Stimulated activated CD4-positive, alpha-beta T cell treated with anti-CD3 and anti-CD28 coated beads, Interleukin-1b, Interleukin-23, amount 100 ng/mL, for 4 hours (primary cell): ENCODE data around the gene CEACAM5.
"Not testable (repeated sequence)": the region's sequence is repeated elsewhere in the genome, so short reads cannot be mapped to it uniquely, and the experiment has no call there.

Experiments
- DNase-seq, 2 donors: peaks; one replicate each; pipeline ENCODE4 v3.0.0-alpha.2; 2020; ENCODE audit warnings: low read depth in 2 of 2

The CEACAM5 gene

DNA sequence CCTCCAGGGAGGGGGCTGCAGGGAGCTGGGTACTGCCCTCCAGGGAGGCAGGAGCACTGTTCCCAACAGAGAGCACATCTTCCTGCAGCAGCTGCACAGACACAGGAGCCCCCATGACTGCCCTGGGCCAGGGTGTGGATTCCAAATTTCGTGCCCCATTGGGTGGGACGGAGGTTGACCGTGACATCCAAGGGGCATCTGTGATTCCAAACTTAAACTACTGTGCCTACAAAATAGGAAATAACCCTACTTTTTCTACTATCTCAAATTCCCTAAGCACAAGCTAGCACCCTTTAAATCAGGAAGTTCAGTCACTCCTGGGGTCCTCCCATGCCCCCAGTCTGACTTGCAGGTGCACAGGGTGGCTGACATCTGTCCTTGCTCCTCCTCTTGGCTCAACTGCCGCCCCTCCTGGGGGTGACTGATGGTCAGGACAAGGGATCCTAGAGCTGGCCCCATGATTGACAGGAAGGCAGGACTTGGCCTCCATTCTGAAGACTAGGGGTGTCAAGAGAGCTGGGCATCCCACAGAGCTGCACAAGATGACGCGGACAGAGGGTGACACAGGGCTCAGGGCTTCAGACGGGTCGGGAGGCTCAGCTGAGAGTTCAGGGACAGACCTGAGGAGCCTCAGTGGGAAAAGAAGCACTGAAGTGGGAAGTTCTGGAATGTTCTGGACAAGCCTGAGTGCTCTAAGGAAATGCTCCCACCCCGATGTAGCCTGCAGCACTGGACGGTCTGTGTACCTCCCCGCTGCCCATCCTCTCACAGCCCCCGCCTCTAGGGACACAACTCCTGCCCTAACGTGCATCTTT, 7.8 kb upstream of the CEACAM5 start:
- DNase-seq: no peak

- no peak for DNase-seq
These were observed 6.9 kb upstream of the CEACAM5 start for GRCh38 chr19:41701401-41702075.

- DNase-seq: no peak
These were observed 6.2 kb upstream of the CEACAM5 start for GRCh38 chr19:41702171-41702651.

GRCh38 chr19:41703602-41704293, 4.7 kb upstream of the CEACAM5 start:
- no peak for DNase-seq

GRCh38 chr19:41705393-41706174, 2.8 kb upstream of the CEACAM5 start:
- DNase-seq: peak in 1 of 2 donors; percentile 25

GRCh38 chr19:41706741-41707501, 1.5 kb upstream of the CEACAM5 start:
- peak; percentile 52 to 62 for DNase-seq

GRCh38 chr19:41707502-41707812, 969 bp upstream of the CEACAM5 start:
- DNase-seq: no peak

DNA sequence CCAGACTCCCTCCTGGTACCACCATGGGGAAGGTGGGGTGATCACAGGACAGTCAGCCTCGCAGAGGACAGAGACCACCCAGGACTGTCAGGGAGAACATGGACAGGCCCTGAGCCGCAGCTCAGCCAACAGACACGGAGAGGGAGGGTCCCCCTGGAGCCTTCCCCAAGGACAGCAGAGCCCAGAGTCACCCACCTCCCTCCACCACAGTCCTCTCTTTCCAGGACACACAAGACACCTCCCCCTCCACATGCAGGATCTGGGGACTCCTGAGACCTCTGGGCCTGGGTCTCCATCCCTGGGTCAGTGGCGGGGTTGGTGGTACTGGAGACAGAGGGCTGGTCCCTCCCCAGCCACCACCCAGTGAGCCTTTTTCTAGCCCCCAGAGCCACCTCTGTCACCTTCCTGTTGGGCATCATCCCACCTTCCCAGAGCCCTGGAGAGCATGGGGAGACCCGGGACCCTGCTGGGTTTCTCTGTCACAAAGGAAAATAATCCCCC, 505 bp upstream of the CEACAM5 start:
- no peak for DNase-seq

- not testable (repeated sequence) for DNase-seq
These were observed 1.1 kb downstream of the CEACAM5 start for GRCh38 chr19:41709516-41709915.

GRCh38 chr19:41709951-41710645, 1.7 kb downstream of the CEACAM5 start:
- no peak for DNase-seq

GRCh38 chr19:41711376-41712261, 3.2 kb downstream of the CEACAM5 start:
- DNase-seq: no peak

- no peak for DNase-seq
These were observed 6.2 kb downstream of the CEACAM5 start for GRCh38 chr19:41714598-41714997.

DNA sequence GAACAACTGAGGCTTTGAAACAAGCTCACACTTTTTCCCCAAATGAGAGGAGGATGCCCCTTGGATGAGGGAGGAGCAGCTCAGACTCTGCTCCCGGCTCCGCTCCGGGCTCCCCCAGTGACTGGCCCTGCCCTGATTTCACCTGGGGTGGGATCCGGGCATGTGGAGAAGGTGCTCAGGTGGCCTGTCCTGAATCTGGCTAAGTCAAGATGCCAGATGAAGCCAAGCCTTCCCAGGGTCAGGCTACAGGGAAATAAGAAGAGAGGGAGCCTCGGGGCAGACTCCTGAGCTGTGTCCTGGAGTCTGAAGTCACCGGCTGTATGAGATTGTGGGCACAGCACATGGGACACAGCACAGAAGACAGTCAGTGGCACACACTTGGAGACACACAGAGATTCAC, 10.3 kb downstream of the CEACAM5 start:
- DNase-seq: no peak

- no peak for DNase-seq
These were observed 11.7 kb downstream of the CEACAM5 start for GRCh38 chr19:41720103-41720502.

GRCh38 chr19:41726493-41726892, 18.1 kb downstream of the CEACAM5 start:
- no peak for DNase-seq

- no peak for DNase-seq
These were observed 25.7 kb downstream of the CEACAM5 start for GRCh38 chr19:41734156-41734555.

- DNase-seq: no peak
These were observed 26.2 kb downstream of the CEACAM5 start for GRCh38 chr19:41734585-41734984.

DNA sequence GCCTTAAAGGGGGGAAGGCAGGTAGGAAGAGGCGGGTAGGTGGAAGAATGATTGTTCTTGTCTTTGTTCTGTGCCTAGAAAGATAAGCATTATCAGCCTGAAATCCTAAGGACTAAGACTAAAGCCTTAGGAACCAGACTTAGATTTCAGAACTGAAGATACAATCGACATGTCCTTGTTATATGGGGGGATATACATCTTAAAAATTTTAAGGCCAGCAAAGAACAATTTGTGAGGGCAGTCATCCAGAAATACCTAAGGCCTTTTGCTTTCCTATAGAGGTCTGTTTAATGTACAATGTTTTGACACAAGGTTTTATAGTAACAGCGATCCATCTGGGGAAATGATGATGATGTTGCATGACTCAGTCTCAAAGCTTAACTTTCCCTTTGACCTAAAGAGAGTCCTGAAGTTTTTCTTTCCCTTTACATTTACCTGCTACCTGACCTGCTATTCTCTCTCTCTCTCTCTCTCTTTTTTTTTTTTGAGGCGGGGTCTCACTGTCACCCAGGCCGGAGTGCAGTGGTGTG, 26.7 kb downstream of the CEACAM5 start:
- DNase-seq: no peak

DNA sequence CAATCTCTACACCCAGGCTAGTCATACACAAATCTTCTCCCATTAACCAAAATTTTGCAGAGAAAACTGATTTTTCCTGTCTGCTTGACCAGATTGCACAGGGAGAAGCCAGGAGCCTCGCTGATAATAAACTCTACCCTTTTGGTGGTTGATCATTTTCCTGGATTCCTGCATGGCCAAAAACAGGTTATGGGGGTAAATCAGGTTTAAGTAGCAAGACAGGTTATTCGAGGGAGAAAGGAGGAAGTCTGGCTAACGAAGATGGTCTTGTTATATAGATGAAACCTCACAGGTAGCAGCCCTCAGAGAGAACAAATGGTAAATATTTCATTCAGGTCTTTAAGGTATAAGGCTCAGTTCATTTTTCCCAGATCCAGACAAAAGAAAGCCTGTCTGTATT, 30.9 kb downstream of the CEACAM5 start:
- DNase-seq: no peak
